Activated T-cell treated with anti-CD3 and anti-CD28 coated beads for 4 hours (primary cell): ENCODE results near the gene ARRB1.

Experiments used
- DNase-seq: peaks from one replicate; pipeline ENCODE4 v3.0.0-alpha.2; 2020

Gene ARRB1

DNA sequence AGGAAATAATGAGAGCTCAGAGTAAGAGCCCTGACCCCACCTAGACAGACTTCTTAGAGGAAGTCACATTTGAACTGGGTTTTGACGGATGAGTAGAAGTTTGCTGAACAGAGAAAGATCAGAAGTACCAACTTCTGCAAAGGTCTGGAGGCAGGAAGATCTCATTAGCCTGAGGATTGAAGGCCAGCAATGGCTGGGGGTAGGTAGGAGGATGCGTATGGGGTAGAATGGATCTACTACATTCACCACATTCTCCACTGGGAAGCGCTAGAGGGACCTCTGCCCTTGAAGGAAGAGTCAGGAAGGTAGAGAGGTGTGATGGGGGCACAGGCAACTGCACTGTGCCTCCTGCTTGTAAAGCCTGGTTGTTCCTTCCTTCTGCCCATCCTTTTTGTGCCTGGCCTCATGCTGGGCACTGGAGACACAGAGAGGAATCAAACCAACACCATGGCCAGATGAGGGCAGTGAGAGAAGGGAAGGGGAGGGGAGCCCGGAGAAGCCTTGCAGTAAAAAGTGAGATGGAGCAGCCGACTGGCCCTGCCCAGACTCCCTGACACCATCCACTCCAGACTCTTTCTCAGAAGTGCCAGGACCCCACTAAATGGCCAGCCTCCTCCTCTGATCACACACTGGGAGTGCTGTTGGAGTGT, 106.0 kb downstream of the ARRB1 start:
- no peak for DNase-seq

DNA sequence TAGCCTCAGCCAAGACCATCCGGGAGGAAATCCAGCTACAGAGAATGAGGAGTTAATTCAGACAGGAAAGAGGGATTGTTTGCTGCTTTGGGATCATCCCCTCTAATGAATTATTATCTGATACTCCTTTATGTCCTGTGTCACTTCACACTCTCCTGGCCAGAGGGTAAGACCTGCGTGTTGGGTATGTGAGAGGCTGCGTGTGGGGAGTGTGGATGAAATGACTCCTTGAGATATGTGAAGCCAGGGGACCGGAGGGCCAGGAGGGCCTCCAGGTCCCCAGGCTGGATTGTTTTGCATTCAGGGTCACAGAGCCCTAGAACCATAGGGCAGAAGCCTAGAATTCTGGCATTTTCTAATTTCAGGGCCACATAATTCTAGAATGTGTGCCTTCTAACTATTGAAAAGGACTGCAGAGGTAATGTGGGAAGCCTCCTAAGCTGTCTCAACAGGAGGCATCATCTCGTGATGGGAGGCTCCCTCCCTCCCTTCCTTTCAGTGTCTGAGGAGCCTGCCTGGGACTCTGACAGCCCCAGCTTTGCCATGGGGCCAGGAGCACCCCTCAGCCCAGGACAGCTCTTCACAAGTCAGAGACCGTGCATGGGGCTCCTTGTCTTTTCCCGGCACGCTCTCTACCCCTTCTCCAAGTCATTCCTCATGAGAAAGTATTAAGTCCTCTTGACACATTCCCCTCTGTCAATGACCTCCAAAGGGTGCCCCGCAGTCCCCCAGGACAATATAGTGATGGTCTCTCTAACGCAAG, 107.2 kb downstream of the ARRB1 start:
- no peak for DNase-seq

DNA sequence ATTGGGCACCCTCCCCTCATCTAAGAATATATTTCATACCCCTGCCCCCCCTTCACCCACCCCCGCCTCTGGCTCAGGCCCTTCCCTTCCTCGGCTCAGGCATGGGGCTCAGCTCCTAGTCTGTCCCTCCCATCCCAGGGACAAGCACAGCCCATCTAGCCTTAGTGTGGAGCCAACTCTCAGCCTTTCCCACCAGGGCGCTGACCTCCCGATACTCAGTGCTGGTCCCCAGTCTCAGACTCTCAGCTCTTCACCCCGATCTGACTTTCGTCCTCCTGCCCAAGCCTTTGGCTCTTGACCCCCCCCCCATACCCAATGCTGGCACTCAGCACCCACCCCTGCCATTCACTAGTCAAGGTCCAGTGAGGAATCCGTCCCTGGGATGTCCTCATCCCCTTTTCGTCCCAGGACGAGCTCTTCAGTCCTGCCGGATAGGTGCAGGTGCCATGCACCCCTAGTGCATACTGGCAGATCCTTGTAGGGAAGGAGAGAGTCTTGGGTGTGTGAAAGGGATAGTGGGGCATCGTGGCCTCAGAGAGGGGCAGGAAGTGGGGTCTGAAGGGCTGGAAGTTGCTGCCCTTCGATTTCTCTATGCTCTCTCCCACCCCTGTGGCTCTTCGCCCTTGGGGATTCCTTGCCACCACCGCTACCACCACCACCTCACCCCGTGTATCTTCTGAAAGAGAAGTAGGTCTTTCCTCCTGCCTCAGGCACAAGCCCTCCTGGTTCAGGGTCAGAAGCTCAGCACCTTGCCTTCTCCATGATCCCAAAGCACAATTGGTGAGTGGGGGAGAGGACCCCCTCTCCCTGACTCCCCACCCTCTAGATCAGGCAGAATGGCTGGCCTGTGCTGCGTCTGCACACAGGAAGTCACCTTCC, 108.5 kb downstream of the ARRB1 start:
- no peak for DNase-seq

DNA sequence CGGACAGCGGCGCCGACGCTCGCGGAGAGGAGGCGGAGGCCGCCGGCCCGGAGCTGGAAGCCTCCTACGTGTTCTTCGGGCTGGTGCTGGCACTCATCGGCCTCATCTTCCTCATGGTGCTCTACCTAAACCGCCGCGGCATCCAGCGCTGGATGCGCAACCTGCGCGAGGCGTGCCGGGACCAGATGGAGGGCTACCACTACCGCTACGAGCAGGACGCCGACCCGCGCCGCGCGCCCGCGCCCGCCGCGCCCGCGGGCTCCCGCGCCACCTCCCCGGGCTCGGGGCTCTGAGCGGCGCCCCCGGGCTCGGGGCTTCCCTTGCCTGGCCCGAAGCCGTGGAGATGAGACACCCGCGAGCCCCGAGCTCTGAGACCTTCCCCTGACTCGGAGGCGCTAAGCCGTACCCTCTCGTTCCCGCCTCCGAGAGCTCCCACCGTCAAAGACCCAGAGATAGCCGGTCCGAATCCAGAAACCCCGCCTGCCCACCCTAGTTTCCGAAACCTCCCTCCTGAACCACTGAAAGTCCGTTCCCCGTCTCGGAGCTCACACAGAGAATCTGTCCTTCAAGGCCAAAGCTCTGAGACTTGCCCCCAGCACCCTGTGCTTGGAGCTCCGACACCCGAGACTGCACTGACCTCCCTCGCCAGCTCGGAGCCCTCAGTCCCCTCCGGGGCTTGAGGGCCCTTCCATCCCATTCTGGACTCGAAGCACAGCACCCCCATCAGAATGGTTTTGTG, 109.4 kb downstream of the ARRB1 start:
- DNase-seq, result no peak

DNA sequence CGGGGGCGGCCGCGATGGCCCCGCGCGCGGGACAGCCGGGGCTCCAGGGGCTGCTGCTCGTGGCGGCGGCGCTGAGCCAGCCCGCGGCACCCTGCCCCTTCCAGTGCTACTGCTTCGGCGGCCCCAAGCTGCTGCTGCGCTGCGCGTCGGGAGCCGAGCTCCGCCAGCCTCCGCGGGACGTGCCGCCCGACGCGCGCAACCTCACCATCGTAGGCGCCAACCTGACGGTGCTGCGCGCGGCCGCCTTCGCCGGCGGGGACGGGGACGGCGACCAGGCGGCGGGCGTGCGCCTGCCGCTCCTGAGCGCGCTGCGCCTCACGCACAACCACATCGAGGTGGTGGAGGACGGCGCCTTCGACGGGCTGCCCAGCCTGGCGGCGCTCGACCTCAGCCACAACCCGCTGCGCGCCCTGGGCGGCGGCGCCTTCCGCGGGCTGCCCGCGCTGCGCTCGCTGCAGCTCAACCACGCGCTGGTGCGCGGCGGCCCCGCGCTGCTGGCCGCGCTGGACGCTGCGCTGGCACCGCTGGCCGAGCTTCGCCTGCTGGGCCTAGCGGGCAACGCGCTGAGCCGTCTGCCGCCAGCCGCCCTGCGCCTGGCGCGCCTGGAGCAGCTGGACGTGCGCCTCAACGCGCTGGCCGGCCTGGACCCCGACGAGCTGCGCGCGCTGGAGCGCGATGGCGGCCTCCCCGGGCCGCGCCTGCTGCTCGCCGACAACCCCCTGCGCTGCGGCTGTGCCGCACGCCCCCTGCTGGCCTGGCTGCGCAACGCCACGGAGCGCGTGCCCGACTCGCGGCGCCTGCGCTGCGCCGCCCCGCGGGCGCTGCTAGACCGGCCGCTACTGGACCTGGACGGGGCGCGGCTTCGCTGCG, 110.2 kb downstream of the ARRB1 start:
- DNase-seq, result peak; percentile 75

DNA sequence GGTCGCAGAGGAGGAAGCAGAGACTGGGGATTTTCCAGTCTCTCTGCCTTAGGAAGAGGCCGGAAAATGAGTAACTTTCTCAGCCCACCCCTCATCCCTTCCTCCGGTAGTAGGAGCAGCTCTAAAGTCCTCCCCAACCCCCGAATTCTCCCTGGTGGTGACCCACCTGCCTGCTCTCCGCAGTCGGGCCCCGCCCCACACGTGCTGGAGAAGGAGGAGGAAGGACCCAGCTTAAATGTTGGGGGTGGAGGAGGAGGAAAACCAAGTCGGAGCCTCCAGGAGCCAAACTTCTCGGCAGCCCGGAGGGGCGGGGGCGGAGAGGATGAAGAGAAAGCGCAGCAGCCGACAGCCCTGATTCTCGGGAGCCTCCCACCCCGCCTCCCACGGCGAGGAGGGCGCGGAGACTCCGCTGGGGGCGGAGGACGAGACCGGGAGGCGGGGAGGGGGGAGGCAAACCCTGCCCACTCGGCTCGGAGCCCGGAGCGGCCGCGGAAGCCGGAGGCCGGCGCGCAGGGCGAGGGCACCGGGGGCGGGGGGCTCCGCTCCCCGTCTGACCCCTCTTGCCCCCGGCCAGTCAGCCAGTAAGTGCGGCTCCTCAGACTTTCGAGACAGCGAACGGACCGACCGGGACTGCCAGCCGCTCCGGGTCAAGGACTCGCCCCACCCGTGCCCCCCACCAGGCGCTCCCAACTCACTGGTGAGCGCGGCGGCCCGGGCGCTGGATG, 111.0 kb downstream of the ARRB1 start, which contains the start of gene TPBGL:
Gene TPBGL, plus strand, starts transcription at position 464 of the 725 bp plus-strand sequence. CDS start 276 bp downstream, outside the sequence.
- DNase-seq, result peak; percentile 33

DNA sequence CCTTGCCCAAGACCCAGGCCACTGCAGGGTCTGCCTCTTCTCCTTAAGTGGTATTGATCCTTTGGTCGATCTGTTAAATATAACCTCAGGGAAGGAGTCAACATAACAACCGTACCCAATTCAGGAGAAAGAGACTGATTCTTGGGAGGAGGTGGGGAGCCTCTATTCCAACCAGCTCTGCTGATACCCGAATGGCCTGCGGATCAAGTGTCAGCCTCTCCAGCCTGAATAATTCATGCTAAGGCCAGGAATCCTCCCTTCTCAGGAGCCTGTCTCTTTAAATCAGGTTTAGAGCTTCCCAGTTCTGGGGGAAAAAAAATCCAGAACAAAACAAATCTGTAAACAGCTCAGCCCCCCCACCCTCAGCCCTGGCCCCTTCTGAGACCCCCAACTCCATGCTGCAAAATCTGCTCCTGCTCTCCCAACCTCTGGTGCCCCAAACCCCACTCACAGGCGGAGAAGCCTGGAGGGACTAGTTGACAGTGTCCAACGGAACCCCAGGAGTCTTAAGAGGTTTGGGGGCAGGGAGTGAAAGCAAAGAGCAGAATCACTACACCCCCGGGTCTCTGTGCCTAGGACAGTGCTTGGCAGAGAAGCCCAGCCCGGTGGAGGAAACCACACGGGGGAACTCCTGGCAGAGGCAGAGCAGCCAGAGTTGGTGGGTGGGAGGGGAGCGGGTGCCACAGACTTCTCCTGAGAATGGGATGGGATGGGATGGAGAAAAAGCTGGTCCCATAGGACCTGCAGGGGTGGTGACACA, 111.8 kb downstream of the ARRB1 start:
- no peak for DNase-seq

DNA sequence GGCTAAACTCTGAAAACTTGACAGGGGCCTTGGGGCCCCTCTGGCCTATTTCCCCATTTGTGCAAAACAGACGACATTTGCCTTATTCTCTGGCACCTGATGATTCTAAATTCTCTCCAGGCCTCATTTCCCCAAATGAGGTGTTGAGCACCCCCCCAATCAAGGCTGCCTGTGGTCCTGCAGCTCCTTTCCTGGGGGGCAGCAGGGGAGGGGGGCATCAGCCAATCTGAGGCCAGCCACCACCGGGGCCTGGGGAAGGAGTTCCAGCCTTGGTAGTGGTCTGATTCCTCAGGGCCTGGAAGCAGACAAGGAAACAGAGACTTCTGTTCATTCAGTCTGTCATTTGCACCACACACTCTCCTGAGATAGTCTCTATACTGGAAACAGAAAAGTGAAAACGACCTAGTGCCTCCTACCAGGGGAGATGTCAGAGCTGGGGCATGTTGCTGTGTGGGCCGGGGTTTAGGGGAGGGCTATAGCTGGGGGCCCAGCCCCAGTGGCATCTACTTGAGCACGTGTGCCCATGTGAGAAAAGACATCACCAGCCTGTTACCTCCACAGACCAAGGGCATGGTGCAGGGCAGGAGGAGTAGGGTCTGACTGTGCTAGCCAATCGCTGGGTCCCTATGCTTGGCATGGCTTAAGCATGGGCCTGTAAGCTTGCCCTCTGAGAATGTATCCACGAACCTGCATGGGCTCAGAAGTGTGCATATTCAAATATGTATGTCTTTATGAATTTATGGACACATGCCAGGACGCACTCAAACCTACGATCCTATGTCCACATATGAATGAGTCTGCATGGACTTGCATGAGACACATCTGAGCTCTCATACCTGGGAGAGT, 112.6 kb downstream of the ARRB1 start:
- DNase-seq, result no peak

DNA sequence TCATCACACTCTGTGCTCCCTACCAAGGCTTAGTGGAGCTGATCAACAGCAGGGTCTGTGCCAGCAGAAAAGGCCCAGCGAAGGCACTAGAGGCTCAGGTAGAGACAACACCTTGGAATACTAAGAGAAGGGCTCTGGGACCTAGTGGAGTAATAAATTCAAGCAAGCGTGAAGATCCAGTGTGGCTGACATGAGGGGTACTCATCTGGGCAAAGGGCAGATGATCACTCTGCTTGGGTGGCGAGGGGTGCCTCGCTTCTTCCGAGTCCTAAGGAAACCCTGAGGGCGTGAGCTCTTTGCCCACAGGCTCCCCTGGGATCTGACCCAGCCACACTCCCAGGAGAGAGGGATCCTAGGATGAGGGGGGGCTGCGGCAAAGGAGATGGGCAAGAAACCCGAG, 114.4 kb downstream of the ARRB1 start:
- no peak for DNase-seq

DNA sequence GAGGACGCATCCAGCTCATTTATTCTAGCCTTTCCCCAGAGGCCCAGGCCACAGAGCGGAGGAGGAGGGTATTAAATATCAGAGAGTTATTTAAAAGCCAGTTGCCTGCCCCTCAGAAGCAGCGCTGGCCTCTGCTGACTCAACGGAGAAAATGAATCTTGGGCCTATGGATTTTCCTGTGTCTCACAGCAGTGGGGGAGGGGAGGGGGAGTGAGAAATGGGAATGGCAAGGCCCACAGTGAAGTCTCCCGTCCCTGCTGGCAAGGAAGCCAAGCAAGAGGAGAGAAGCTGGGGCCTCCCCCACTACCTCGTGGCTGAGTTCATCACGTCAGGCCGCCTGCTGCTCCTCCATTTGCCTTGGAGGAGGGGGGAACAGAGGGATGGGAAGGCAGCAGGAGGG, 115.4 kb downstream of the ARRB1 start:
- no peak for DNase-seq

DNA sequence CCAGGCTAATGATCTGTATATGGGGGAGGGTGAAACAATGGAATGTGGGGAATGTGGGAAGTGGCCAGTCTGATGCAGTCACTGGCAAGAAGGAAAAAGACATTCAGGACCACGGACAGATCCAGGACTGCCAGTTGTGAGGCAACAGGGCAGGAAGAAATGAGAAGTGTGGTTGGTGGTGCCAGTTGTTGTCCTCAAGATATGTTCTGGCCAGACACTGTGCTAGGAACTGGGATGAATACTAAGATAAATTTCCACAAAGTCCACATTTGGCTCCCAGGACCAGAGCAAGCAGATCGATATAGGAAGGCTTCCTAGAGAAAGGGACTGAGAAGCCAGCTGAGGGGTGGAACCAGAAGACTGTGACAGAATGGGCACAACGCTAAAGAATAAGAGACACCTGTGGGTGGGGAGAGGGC, 117.7 kb downstream of the ARRB1 start:
- DNase-seq, result no peak

DNA sequence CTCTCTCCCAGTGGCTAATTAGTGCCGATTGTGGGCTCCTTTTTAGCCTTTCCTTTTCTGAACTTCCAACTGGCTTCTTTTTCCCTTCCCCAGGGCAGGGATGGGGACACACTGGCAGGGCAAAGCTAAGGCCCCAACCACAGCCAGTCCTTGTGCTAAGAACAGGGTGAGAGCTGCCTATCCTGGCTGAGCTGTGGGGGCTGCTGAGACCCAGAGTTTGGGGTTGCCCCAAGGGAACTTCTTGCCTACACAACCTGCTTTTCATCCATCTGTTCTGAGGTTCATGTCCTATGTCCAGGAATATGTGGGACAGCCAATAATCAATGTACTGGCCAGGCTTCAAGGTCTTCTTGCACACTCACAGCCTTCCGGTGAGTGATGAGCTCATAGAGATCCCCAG, 120.8 kb downstream of the ARRB1 start:
- no peak for DNase-seq

DNA sequence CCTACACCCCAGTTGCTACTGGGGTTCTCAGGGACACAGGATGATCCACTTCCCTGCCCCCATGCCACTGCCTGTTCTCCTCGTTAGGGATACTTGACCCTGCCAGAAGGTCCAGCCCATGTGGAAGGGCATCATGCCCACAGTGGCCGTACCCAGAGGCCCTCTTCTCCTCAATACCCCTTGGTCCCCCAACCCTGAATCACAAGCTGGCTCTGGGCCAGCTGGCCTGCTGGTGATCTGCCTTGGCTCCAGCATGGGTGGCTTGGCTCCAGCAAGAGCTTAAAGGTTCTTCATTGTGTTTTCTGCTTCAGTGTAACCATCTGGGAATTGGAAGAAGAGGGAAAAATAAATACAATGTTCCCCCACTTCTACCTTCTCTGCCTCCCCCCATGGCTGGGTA, 122.0 kb downstream of the ARRB1 start:
- no peak for DNase-seq

DNA sequence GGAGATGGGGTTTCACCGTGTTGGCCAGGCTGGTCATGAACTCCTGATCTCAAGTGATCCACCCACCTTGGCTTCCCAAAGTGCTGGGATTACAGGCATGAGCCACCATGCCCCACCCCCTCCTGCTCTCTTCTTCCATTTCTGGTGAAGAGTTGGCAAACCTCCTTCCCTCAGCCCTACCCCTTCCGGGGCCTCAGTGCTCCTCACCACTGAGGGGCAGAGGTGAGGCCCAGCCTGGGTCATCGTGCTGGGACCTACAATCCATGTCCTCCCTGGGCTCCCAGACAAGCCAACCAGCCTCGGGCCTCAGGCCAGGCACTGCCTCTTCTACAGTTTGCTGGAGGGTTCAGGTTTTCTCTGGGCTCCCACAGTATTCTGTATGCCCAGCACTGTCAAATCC, 125.7 kb downstream of the ARRB1 start:
- DNase-seq, result no peak

DNA sequence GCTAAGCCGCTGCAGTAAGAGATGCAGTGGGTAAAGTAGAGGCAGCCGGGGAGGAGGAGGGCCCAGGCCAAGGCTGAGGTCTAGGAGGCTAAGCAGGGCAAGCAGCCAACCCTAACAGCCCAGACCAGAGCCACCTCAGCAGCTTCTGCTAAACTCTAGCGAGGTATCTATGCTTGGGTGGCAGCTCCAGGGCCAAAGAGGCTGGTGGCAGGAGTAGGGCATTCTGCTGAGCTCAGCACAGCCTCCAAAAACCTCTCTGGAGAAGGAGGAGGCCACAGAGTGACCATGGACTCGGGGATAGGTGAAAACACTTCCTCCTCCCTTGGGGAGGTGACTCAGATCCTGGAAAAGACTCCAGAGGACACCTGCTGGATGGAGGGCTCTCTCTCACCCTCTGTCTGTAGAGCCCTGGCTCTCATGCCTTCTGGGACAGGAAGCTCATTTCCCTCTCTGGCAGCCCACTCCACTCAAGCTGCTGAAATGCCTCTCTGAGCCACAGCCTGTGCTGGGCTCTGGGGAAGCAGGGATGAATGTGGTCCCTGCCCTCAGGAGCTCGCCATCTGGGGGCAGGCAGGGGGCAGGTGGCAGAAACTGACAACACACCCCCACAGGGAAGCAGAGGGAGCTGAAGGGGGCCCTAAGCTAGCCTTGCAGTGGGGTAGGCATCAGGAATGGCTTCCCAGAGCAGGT, 127.4 kb downstream of the ARRB1 start:
- DNase-seq, result no peak

DNA sequence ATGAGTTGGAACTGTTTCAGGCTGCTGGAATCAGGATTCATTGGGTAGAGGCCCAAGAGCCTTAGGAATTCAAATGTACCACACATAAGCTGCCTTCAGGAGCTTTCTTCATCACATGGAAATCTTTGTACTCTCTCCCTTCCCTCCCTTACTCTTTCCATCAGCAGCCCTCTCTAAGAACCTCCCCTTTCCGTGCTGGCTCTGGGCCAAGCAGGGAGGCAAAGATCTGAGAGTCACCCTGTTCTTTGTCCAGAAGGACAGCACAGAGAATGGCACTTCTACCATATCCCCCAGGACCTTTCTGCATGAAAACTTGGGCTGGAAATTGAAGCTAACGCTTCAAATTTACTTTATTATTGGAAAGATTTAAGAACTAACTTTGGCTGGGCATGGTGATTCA, 131.6 kb downstream of the ARRB1 start:
- no peak for DNase-seq

DNA sequence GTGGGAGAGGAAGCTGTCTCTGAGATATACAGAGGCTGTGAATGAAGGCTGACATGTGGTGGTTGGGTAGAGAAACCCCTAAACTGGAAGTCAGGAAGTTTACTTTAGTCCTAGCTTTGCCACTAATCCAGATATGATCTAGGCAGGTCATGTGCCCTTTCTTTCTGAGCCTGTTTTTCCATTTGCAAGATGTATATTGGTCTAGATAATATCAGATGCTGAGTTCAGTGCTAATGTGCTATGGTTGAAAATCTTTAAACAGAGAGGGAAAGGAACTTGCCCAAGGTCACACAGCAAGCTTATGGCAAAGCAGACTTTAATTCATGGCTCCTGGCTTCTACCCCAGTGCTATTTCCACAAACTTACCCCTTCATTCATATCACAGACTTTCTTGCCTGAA, 136.6 kb downstream of the ARRB1 start:
- DNase-seq, result no peak

DNA sequence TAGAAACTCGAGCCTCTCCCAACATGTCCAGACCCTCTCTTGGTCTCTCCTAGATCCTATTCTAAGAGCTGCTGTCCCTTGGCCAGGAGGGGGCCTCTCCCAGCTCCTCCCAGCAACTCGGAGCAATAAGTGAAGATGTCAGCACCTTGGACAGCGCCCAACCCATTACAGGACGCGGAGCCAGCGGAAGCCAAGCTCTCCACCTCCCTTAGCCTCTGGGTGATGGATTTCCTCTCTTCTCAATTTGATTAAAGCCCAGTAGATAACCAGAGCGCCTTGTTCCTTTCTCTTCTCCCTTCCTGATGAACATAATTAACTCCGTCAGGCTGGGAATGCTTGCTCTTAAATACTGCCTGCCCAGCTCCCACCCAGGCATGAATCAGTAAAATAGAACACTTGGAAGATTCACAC, 137.0 kb downstream of the ARRB1 start:
- DNase-seq, result peak; percentile 52
